Anterior cingulate cortex (tissue), 58 donors: ENCODE data around the gene INPP5A.
A peak's percentile ranks its signal among the peaks of the same experiment; 100 is the strongest.
"Not testable (repeated sequence)": the region's sequence is repeated elsewhere in the genome, so short reads cannot be mapped to it uniquely, and the experiment has no call there.

Experiments
- DNase-seq, 58 donors: peaks; one replicate each; lab custom pipeline; 2025; lab: John Stamatoyannopoulos, UW

Gene INPP5A

DNA sequence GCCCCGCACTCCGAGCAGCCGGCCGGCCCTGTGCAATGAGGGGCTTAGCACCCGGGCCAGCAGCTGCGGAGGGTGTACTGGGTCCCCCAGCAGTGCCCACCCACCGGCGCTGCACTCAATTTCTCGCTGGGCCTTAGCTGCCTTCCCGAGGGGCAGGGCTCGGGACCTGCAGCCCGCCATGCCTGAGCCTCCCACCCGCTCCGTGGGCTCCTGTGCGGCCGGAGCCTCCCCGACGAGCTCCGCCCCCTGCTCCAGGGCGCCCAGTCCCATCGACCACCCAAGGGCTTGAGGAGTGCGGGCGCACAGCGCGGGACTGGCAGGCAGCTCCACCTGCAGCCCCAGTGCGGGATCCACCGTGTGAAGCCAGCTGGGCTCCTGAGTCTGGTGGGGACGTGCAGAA, 143.2 kb downstream of the INPP5A start:
- not testable (repeated sequence) for DNase-seq

GRCh38 chr10:132681858-132682755, 144.5 kb downstream of the INPP5A start:
- no peak for DNase-seq

GRCh38 chr10:132684164-132684891, 146.7 kb downstream of the INPP5A start:
- DNase-seq: no peak

GRCh38 chr10:132685101-132685891, 147.7 kb downstream of the INPP5A start:
- DNase-seq: peak in 53 of 58 donors; percentile 18 to 96 (median 79)

GRCh38 chr10:132685921-132686680, 148.5 kb downstream of the INPP5A start:
- DNase-seq: no peak

DNA sequence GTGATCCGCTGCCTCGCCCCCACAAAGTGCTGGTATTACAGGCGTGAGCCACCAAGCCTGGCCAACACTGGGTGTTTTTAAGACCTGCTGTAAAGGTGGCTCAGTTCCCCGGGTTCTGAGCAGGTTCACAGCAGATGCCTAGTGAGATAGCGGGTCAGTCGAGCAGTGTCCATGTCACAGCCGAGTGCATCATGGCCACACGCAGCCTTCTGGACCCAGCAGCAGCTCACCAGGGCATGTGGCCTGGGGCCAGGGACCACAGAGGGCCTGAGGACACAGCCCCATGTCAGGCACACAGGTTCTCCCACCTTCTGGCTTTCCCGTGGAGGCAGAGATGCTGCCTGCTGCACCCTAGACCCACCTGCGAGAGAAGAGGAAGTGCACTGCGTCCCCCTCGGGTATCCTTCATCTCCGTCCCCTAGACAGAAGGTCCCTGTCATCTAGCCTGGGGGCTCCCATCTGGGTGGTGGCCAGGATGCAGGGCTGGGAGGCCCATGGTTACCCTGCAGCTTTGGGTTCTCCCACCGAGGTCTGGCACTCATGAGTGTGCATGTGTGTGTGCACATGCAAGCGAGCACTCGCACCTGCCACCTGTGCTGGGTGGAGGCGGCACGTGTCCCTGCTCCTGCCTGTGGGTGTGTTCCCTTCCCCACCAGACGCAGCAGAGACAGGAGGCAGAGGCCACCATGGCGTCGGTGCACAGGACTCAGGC, 149.8 kb downstream of the INPP5A start:
- DNase-seq: no peak

GRCh38 chr10:132687893-132688579, 150.4 kb downstream of the INPP5A start:
- DNase-seq: no peak

DNA sequence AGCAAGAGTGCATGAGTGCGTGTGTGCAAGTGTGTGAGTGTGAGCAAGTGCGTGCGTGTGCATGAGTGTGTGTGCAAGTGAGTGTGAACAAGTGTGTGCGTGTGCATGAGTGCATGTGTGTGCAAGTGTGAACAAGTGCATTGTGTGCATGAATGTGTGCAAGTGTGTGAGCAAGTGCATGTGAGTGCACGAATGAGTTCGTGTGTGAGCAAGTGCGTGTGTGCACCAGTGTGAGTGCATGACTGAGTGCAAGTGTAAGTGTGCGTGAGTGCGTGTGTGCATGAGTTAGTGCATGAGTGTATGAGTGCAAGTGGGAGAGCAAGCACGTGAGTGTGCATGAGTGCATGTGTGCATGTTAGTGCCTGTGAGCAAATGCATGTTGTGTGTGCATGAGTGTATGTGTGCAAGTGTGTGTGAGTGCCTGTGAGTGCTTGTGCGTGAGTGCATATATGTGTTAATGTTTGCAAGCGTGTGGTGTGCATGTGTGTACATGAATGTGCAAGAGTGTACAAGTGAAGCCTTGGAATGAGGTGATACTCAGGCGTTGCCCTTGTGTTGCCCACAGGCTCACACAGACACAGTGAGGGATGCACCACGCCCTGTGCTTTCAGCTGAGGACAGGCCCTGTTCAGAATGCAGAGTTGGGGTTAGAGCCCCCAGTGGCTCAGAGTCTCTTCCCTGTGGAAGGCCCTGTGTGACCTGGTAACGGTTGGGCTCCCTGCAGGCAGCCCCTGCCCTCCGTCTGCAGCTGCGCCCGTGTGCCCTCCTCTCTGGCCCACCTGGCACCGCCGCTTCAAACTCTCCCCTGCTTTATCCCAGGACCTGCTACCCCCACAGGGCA, 151.2 kb downstream of the INPP5A start:
- no peak for DNase-seq

DNA sequence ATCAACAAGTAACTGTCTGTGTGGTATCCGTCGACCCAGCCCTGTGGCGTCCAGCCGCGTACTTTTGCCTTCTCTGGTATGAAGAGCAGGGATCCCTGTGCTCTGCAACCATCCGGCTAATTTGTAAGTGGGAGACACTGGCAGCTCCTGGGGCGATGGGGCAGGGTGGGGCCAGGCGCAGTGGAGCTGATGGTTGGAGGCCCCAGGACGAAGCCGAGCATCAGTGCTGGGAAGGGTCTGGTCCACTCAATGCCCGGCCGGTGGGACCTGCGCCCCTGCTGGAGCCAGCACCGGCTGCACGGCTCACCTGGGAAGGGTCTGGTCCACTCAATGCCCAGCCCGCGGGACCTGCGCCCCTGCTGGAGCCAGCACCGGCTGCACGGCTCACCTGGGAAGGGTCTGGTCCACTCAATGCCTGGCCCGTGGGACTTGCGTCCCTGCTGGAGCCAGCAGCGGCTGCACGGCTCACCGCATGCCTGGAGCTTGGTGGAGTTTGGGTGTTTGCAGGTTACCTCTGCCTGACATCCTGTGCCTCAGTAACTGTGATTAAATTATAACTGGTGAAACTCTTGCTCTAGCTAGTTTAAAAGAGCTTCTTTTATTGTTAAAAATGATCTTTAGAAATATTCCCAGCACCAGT, 152.3 kb downstream of the INPP5A start:
- no peak for DNase-seq

DNA sequence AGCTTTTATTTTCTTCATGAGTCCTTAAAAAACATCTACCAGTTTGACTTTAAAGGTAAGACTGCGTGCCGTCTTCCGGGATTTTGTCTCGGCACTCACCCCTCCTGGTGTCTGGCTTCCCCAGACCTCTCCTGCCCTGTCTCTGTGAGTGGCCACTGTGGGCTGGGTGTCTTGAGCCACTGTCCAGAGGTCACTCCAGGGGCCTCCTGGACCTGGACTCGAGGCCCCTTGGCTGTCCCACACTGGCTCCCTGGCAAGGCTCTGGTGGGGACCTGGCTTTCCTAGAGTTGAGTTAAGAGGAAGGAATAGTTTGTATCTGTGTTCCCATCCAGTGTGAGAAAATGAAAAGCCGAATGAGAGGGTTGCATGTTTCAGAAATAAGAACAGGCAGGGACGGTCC, 152.8 kb downstream of the INPP5A start:
- DNase-seq: no peak

GRCh38 chr10:132690821-132691610, 153.4 kb downstream of the INPP5A start:
- no peak for DNase-seq

GRCh38 chr10:132691711-132692153, 154.1 kb downstream of the INPP5A start:
- DNase-seq: no peak

- no peak for DNase-seq
Measured at GRCh38 chr10:132692311-132692710, 154.7 kb downstream of the INPP5A start.

DNA sequence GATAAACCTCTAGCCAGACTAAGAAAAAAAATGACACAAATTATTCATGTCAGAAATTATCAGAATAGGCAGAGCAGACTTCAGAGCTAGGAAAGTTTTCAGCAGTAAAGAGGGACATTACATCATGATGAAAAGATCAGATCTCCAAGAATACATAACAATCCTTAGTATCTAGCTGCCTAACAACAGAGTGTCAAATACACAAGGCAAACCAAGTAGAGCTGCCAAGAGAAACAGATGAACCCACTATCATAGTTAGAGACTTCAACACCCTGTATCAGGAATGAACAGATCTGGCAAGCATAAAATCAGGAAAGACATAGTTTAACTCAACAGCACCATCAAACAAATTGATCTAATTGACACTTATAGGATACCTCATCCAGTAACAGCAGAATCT, 156.1 kb downstream of the INPP5A start:
- DNase-seq: no peak

DNA sequence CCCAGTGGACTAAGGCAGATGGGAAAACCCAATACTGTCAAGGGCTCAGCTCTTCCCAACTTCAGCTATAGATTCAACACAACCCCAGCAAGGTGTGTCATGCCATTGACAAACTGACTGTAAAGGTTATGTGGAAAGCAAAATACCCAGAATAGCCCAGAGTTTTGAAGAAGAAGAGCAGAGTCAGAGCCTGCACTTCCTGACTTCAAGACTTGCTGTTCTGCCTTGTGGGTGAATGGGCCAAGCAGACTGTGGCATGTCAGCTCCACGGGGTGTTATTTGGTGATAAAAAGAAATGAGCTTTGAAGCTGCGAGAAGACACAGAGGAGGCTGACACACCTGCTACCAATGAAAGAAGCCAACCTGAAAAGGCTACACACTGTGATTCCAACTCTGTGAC, 158.6 kb downstream of the INPP5A start:
- DNase-seq: no peak

DNA sequence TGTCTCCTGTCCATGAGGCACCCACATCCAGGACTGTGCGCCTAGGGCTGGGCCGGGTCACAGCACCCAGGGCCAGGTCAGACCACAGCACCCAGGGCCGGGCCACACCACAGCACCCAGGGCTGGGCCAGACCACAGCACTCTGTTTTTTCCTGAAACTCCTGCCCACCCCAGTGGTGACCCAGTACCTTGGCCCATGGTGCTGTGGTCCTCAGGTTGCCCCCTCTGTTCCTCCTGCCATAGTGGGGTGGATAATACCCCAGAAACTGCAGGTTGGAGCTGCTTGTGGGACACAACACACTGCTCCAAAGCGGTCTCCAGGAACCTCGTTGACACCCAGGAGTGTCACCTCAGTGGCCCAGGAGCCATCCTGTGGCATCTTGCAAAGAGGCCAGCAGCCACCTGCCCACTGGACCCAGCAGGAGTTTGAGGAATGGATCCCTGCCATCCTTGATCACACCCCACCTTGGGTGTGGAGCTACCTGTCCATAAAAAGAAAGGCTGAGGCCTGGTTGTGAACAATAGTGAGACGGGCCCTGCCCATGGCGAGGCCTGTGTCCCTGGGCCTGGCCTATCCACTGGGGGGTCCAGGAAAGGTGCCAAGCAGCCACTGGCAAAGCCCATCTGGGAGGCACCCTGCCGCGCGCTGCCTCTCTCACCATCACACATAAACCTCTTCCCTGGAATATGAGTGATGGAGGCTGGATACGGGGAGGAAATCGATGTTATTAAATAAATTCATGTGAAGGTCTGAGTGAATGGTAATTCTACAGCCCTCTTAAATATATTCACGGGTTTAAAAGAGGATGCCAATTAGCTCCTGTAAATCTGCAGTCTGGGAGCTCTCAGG, 159.4 kb downstream of the INPP5A start:
- DNase-seq: no peak
